Measurements from ENCODE around the gene ANXA3.
A peak's percentile ranks its signal among the peaks of the same experiment; 100 is the strongest.
"Not testable (repeated sequence)": the region's sequence is repeated elsewhere in the genome, so short reads cannot be mapped to it uniquely, and the experiment has no call there.

ANXA3 gene

DNA sequence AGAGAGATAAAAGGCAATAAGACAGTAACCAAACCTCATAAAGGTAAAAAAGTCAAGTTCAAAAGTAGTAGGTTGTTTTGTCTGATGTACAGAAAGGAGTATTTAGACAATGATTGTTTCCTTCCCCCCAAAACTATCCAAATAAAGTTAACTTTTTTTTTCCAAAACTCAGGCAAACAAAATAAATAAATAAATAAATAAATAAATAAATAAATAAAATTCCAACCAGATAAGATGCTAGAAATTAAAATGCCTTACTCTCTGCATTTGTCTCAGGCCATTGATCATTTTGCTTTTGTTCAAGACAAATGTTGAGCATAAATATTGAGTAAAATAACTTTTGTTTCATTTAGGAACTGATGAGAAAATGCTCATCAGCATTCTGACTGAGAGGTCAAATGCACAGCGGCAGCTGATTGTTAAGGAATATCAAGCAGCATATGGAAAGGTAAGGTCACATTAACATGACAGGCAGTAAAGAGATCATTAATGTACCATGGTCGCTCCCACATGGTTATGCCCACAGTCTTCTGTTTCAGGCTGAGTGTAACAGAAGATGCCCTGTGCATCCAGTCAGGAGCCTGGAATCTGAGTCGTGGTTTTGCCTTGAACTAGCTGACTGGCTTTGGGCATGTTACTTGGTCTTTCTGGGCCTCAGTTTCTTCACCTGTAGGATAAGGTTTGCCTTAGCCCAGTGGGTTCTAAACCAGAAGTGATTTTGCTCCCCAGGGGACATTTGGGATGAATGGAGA is 27.3 kb downstream of the ANXA3 start:
- no peak for DNase-seq (ENCODE audit: low spot score)

DNA sequence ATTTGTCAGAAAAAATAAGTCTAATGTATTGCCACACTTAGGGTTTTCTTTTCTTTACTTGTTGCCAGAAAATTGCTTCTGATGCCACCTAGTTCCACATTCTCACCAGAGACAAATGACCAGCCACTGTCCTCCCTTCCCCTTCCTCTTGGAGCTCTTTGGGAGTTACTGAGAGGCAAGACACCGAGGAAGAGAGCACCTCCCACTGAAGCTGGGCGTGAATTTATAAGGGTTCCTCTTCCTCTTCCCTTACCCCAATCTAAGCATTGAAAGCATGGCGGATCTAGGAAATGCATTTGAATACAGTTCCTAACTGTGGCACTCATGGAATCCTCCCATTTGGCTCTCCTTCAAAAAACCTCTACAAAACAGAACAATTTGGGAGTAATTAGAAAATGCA is 30.0 kb downstream of the ANXA3 start:
- DNase-seq (ENCODE audit: low spot score): no peak

DNA sequence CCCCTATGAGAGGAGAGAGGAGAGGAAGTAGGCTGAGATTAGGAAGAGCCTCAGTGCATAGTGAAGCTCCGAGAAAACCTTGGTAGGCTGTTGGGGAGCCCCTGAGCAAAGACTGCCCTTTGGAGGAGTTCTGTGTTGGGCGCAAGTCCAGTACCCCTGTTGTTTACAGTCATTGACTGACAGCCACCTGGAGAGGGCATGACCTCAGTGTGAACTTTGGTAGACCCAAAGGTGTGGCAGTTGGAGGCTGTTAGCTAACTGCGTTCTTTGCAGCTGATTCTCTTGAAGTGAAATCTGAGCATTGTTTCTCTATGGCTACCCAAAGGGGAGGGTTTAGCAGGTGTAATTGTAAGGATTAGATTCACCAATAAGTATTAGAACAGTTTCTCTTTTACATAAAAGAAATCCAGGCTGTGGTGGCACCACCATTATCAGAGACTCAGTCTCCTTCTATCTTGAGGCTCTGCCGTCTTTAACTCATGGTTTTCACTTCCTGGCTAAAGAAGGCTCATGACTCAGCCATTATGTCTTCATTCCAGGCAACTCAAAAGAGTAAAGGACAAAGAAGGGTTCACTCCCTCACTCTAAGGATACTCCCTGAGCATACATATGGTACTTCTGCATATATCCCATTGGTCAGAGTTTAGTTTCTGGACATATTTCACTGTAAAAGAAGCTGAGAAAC is 33.4 kb downstream of the ANXA3 start:
- DNase-seq (ENCODE audit: low spot score): no peak

DNA sequence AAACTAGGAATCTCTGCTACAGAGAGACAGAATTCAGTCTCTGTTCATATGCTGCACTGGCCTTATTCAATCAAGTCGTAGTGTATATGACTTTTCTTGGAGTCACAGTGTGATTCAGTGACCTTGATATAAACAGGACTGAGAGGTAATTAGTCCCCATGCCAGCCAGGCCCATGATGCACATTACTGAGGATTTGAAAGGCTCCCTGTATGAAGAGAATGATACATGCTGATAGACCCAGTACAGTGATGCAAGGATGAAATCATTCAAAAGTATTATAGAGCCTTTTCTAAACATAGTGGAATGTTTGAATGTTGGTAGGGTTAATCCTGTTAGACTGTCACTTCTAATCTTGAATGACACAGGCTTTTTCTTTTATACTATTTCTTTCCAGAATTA is 34.1 kb downstream of the ANXA3 start:
- no peak for DNase-seq (ENCODE audit: low spot score)

DNA sequence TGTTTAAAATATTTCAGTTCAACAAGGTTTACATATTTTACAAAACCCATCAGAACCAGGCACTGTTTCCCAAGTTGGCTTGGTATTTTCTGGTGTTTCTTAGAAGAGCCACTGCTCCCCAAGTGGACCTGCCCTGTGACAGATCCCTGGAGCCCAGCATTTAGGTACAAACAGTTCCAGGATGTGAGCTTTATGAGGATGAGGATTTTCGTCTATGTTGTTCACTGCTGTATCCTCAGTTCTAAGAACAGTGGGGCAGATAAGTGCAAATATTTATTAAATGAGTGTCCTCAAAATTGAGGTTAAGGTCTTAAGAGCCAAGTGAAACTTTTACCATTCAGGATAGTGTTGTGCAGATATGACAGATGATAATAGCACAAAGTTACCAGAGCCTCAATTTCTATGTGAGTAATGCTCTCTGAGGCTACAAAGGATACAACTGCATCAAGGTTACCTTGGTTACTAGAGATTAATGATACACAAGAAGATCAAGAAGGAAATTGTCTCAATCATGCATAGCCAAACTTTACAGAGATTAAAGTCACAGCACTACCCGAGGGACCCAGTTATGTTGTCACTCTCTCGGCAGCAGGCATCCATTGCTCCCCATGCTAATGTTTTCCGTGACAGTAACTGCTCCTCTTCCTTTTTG is 37.5 kb downstream of the ANXA3 start:
- no peak for DNase-seq (ENCODE audit: low spot score)

DNA sequence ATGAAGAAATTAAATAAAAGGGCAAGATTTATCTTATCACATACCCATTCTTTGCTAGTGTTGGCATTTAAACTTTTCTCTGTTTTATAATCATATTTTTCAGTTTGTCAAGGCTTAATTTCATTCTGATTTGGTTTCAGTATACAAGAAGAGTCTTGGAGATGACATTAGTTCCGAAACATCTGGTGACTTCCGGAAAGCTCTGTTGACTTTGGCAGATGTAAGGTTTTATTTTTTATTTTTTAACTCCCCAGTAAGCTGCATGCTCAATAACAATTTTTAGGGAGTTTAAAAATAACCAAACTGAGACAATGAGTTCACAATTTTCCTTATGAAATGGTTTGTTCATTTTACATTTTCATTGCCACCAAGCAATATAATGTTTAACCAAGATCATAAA is 39.8 kb downstream of the ANXA3 start:
- DNase-seq (ENCODE audit: low spot score): no peak

DNA sequence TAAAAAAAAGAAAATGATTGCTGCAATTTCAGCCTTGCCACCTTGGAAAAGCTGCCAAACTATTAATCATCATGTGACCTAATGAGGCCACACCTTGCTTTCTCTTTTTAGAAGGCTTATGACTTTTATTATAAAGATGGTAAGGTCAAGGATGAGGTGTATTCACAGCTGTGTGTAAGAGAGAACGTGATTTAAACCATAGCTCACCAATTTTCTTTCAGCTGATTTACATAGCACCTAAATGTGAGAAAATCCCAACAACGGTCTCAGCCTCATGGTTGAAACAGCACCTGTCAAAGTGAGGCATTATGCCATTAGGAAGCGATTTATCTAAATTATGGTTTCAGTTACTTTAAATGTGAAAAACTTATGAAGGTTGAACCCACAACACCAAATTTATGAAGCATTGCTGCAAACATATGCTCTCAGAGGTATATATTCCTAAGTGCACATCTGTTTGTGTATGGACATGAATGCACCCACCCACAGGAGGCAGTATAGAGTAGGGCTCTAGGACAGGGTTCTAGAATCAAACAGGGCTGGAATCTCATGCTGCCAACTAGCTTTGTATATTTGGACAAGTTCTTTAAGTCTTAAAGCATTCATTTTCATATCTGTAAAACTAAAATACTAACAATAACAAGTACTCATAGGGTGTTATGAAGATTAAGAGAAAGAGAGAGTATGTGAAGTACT is 40.7 kb downstream of the ANXA3 start:
- DNase-seq (ENCODE audit: low spot score): peak; percentile 41

DNA sequence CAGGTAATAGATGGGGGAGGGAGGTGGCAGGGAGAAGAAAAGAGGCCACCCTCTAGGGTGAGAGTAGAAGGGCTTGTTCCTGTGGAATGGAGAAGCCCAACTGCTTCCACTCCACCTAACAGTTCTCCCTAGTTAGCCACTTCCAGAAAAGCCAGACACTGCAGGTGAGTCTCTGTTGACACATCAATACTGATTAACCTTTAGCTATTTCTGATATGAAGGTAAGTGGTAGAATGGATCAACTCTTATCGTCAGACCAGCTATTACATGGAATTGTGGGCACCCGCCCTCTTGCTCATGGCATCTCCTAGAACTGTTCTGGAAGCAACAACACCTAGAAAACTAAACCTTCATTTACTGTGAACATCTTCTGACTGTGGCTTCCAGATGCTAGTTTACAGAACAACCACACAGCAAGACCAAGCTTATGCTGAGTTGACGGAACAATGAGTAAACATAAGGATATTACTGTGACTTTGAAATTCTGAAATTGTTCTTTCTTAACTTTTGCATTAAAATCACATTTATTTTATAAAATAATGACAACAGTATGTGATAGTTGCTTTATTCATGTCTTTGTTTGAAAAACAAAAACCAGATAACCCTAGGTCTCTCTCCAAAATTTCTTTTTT is 44.7 kb downstream of the ANXA3 start:
- no peak for DNase-seq (ENCODE audit: low spot score)

DNA sequence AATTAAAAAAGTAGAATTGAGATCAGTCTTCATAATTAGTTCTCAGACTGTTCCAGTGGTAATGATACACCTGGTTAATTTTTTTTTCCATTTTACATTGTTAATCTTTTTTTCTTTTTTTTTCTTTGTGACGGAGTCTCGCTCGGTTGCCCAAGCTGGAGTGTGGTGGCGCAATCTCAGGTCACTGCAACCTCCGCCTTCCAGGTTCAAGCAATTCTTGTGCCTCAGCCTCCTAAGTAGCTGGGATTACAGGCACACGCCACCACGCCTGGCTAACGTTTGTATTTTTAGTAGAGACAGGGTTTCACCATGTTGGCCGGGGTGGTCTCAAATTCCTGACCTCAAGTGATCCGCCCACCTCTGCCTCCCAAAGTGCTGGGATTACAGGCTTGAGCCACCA is 46.9 kb downstream of the ANXA3 start:
- DNase-seq (ENCODE audit: low spot score): not testable (repeated sequence)

DNA sequence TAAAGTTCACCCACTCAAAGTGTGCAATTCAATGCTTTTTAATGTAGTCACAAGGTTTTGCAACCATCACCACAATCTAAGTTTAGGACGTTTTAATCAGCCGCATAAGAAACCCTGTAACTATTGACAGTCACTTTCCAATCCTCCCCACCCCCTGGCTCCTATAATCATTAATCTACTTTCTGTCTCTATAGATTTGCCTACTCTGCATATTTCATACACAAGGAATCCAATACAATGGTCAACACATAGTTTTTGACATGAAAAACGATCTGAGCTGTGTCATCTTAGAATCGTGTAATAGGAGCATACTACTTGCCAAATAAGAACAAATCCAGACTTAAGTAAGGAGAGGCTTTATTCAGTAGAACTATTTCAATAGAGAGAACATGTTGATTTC is 47.6 kb downstream of the ANXA3 start:
- no peak for DNase-seq (ENCODE audit: low spot score)

DNA sequence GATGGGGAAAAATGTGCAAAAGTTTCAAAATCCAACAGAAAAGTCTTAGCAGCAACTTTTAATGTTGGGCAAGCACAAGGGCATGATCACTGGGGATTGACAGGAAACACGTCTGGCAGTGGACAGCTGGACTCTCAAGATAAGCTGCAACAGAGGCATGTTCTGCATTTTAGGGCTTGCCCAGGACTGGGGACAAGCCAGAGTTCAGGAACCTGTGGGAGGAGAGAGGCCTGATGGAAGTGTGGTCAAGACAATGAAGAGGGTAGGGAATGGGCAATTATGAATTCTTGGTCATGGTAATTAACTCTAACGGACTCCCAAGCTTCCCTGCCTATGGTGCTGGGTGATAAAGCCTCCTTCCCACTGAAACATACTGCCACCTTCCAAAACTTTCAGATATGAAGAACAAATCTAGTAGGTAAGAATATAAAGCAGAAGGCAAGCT is 48.4 kb downstream of the ANXA3 start:
- no peak for DNase-seq (ENCODE audit: low spot score)

DNA sequence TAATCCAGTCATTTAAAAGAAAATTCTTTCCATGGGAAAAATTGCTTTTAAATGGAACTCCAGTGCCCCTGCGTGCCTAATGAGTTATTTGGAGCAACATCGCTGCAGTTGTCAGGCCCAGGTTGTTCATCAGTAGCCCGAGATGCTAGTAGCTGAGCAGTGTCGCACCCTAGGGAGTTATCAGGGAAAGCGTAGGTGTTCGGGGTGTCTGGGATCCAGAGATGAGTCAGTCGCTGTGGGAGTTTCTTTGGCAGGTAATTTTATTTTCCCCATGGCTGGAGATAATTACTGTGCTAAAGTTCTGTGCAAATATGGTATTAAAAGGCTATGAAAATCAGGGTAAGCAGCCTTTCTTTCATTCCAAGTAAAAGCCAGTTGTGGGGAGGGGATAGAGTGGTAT is 49.4 kb downstream of the ANXA3 start:
- DNase-seq (ENCODE audit: low spot score): no peak

DNA sequence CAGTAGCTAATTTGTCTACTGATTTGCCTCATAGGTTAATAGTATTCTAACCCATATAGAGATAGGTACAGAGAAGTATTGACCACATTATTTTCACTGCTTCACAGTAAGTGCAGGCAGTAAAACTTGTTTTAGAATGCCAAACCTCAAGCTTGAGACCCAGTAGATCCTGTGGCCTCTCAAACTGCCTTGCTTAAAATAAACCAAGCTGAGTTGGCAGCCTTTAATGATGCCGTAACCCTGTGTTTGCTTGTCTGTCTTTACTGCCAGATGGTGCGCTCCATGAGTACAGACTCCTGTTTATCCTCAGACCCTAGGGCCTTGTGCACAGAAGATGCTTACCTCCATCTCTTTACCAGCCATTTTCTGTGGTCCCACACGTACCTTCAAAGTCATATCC is 50.8 kb downstream of the ANXA3 start:
- DNase-seq (ENCODE audit: low spot score): no peak

DNA sequence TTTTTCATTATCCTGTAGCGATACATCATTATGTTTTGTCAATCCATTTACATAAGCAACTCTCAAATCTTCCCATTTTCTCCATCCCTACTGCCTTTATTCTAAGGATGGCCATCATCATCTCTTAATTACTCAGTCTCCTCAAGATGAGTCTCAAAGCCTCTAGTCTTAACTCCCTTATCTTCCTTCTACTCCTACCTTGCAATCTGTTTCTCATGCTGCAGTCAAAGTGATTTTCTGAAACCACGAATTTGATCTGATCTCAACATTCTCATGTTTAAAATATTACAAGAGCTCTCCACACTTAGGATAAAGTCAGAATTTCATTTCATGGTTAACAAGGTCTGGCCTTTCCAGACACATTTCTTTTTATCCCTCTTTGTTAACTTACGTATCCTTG is 51.8 kb downstream of the ANXA3 start:
- no peak for DNase-seq (ENCODE audit: low spot score)

DNA sequence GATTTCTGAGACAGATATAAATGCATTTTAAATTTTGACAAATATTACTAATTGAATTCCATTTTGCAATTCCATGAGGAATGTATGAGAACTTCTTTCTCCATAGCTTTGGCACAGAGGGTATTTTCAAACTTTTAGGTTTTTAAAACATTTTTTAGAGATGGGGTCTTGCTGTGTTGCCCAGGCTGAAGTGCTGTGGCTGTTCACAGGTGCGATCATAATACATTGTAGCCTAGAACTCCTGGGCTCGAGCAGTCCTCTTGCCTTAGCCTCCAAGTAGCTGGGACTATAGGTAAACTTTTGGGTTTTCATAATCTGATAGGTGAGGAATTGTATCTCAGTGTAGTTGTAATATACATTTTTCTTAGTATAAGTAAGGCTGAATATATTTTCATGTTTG is 53.4 kb downstream of the ANXA3 start:
- DNase-seq (ENCODE audit: low spot score): no peak

DNA sequence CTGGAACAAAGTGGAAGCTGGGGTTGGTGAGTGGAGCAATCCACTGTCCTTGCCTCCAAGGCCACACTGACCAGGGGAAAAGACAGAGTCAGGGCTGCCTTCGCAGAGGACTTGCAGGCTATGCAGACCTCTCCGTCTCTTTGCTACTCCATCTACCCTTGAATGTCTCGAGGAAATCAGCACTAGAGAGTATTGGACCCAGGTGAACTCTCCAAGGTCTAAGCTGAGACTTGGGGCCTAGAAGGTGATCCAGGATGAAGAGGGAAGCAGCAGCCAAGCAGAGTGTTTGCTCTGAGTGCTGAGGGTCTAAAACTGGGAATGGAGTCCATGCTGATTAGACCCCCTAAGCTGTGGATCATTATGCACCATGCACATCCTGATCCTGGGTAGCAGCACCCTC is 54.5 kb downstream of the ANXA3 start:
- no peak for DNase-seq (ENCODE audit: low spot score)

DNA sequence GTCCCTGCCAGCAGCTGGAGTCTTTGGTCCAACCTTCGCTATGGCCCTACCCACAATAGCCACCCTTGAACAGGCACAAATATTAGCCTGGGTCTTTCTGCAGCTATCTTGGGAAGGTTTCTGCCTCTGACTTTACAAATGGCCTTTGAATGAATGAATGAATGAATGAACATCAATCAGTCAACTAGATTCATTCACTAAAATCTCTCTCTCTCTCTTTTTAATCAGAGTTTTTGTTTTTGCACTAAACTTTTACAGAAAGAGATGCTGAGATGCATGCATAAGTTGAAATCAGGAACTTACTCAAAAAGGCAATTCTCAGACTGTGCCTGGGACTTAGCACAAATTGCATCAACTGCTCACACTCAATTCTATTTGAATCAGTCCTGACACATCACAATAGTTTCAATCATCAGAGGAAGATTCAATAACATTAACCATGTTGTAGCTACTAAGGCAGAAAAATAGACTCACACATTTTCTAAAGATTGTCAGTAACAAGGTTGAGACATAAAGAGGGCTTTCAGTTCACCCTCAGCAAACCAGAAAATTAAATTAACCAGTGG is 55.0 kb downstream of the ANXA3 start:
- no peak for DNase-seq (ENCODE audit: low spot score)

DNA sequence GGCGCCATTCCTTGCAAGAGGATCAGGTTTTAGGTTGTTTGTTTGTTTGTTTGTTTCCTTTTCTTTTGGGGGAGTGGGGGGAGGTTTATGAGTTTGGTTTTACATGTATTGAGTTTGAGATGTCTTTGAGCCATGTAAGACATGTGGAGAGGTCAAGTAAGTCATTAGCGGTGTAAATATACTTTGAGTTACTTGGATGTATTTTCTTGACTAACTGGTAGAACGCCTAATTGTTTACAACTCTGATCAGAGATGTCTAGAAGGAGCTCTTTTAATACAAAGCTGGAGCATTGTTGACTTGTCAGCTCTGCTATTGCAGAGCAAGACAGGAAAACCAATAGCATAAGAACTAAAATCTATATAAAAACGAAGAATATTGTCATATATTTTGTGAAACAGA is 57.1 kb downstream of the ANXA3 start:
- no peak for DNase-seq (ENCODE audit: low spot score)

DNA sequence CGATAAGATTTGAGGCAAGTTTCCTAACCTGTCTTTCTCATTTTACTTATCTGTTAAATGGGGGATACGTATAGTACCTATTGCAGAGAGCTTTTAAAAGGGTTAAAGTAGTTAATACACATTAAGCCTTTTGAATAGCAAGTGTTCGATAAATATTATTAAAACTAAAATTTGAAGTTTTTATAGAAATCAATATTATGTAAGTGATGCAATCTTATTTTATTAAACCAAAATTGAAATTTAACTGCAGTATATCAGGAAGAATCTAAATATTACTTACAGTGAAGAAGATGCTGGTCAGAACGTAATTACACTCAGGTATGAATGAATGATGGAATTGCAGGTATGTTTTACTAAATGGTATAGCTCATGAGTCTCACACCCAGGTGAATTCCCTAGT is 58.0 kb downstream of the ANXA3 start:
- DNase-seq (ENCODE audit: low spot score): no peak

DNA sequence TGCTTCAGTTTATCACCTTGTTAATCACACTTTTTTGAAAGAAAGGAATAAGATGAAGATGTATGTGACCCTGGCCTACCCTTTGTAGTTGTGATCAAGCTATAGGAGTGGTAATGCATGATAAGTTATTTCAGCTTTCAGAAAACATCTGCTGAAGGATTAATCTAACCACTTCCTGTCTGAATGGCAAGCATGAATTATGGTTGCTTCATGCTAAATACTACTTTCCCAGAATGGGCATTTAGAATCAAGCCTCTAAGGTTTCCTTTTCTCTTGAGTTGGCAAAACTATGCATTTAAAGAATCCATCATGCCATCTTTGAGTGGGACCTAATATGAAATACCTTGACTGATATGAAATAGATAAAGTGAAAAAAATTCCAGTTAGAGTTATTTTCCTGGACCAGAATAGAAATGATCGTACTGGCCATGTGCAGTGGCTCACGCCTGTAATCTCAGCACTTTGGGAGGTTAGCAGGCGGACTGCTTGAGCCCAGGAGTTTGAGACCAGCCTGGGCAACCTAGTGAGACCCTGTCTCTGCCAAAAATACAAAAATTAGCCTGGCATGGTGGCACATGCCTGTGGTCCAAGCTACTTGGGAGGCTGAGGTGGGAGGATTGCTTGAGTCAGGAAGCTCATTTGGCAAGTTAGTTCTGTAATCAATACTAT is 59.1 kb downstream of the ANXA3 start:
- DNase-seq (ENCODE audit: low spot score): no peak

DNA sequence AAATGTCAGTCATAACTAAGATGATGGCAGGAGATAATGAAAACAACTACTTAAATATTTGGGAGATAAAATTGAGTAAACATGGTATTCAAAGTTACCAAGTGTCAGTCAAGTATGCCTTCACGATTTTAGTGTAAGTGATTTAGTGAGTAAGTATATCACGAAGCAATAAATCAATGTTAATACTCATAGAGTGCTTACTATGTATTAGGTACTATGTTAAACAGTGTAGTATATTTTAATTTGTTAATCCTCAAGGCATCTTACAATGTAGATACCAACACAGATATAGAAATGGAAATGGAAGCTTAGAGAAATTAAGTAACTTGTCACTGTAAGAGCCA is 59.6 kb downstream of the ANXA3 start:
- no peak for DNase-seq (ENCODE audit: low spot score)
